NT2/D1 (cell line): ENCODE results near the gene SLC6A13.

Source experiments
- SUZ12 ChIP-seq: IDR thresholded peaks from 2 replicates; pipeline ENCODE4 v1.6.1; 2011; ENCODE audit not compliant: insufficient read length, insufficient read depth; ENCODE audit errors: extremely low read depth
- YY1 ChIP-seq: IDR thresholded peaks from 2 replicates; pipeline ENCODE4 v1.6.1; 2011; ENCODE audit not compliant: insufficient read length, insufficient read depth
- ZNF274 ChIP-seq: IDR thresholded peaks from 2 replicates; pipeline ENCODE4 v1.6.1; 2011; ENCODE audit warnings: mild to moderate bottlenecking, low read depth, low read length

DNA sequence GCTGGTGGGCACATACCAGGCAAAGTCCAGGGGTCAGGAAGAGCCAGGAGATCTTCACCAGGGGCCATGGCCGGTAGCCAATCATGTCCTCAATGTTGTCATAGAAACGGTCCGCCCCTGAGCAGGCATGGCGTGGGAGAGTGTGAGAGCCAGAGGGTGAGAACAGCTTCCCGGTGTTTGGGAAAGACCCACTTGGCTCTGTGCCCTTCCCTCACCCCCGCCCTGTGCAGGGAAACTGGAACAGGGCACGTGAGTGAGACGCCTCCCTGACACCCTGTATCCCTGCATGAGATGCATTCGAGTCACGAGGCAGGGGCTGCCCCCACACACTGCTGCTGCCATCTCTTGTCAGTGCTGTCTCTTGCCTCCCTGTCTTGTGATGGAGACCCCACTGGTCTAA, 69.4 kb downstream of the SLC6A13 start:
- TF ChIP-seq YY1: no peak
- TF ChIP-seq ZNF274: no peak
- no peak for TF ChIP-seq SUZ12
